ENCODE data around the gene NKX6-1.

The NKX6-1 gene

DNA sequence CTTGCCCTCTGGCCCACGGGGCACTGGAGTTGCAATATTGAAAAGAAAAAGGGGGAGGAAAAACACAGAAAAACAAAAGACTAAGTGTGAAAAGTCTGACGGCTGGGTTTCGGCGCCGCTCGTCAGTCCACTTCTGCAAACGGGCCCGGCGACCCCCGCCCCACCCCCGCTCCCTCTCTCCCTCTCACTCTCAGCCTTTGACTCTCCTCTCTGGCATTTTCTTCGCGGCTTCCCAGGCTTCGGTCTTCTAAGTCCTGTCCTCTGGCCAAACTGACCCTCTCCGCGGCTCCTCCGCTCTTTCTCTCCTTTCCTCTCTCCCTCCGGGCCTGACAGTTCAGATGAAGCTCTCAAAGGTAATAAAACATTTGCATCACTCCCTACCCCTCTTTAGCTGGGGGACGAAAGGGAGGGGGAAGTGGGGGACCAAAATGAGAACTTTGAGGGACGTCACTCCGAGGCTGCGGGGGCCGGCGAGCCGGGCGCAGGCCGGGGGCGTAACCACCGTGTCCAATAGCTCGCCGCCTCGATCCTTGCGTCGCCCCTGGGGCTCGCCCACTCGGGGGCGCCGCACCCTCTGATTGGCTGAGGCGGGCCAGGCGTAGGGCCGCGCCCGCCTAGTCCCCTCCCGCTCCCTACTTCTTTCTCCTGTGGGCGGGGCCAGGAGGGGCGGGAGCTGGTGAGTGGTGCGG, at the start of gene NKX6-1:
Gene NKX6-1 (minus strand): TSS at position 358 of the 689 bp plus-strand sequence. CDS start 1,064 bp downstream, outside the sequence.
- DNase-seq (ENCODE audit: insufficient read length, low spot score) (no peak), FAIRE-seq (no peak)

DNA sequence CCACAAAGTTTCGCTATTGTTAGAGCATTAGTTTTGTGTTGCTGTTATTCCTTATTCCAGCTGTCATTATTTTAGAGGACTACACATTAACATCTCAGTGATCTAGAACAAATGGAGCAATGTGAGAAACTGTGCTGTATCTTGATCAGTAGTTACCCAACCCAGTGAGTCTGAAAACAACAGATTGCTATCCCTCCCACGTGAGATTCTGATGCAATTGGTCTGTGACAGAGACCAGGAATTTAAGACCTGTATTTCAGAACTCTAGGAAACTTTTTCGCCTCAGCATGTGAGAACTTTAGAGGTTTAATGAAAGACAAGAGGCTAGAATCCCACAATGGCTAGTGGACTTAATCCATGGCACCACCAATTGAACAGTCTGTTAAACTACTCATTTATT, 48.1 kb upstream of the NKX6-1 start:
- DNase-seq (ENCODE audit: insufficient read length, low spot score) (no peak), FAIRE-seq (no peak)

DNA sequence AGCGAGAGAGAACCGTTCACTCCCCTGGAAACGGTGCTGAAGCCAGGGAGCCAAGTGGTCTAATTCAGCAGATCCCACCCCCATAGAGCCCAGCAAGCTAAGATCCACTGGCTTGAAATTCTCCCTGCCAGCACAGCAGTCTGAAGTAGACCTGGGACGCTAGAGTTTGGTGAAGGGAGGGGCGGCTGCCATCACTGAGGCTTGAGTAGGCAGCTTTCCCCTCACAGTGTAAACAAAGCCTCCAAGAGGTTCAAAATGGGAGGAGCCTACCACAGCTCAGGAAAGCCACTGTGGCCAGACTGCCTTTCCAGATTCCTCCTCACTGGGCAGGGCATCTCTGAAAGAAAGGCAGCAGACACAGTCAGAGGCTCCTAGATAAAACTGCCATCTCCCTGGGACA, 46.0 kb upstream of the NKX6-1 start:
- no peak for DNase-seq (ENCODE audit: insufficient read length, low spot score)
- FAIRE-seq, result no peak

DNA sequence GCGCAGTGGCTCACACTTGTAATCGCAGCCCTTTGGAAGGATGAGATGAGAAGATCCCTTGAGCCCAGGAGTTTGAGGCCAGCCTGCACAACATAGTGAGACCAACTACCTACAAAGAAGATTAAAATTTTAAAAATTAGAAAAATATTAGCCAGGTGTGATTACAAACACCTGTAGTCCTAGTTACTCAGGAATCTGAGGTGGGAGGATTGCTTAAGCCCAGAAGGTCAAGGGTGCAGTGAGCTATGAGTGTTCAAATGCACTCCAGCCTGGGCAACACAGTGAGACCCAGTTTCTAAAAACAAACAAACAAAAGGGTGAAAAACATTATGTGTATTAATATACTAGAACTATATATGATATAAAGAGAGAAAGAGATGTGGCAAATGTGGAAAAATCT, 36.8 kb upstream of the NKX6-1 start:
- DNase-seq (ENCODE audit: insufficient read length, low spot score), result no peak
- no peak for FAIRE-seq

DNA sequence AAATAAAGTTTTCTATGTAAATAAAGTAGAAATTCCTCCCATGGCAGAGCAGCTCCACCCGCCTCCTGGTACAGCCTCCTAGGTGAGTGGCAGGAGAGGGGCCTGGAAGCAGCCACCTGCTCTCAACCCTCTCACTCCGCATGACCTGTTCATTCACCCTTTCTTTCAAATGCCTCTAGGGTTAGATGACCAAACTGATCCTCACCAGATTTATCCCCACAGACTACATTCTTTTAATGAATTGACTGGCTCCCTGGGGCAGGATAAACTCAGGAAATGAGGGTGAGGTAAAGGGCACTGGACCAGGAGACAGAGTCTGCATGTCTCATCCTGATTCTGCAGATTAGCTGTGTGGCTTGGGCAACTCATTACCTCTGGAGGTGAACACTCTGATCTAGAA, 32.6 kb upstream of the NKX6-1 start:
- DNase-seq (ENCODE audit: insufficient read length, low spot score) (no peak), FAIRE-seq (no peak)

DNA sequence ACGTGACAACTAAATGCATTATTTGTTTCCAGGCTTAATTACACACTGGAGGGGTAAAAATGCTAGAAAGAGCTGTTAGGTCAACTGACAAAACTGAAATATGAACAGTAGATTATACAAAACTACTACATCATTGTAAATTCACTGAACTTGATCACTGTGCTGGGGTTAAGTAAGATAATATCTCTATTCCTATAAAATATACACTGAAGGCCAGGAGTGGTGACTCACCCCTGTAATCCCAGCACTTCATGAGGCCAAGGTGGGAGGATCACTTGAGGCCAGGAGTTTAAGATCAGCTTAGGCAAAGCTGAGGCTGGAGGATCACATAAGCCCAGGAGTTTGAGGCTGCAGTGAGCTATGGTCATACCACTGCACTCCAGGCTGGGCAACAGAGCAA, 31.8 kb upstream of the NKX6-1 start:
- no peak for FAIRE-seq
- DNase-seq (ENCODE audit: insufficient read length, low spot score), result no peak

DNA sequence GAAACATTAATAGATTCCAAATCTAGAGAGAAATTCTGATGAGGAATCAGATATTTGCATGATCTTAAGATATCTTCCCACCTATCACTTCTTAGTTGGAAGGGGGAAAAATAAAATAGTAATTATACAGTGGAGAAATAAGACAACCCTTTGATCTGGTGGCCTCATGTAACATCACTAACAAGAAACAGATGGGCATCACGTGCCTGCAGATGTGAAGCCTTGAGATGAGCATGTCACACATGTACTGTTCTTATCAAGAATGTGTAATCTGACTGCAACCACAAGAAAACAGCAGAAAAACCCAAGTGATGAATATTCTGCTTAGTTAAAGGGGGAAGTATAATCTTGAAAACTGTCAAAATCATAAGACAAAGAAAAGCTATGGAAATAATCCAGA, 31.4 kb upstream of the NKX6-1 start:
- DNase-seq (ENCODE audit: insufficient read length, low spot score), result no peak
- FAIRE-seq, result no peak

DNA sequence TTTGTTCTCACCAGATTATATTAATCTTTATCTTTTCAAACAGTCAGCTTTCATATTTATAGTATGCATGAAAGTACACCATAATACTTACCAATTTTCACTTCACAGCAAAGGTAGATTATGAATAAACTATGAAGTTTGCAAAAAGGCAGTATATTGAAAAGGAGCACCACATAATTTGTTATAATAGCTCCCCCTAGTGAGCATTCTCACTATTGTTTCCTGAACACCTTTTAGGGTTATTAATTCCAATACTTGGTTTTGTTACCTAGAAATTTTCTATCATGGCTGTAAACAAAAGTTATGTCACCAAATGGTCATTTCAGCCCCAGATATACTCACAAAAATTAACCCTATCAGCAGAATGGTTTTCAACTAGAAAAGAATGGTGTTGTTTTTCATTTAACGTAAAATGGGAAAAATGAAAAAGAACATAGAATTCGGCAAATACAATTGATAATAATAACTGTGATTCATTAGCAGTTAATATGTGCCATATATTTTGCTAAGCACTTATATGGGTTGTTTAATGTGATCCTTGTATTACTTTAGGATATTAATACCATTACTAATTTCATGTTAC, 30.2 kb upstream of the NKX6-1 start:
- DNase-seq (ENCODE audit: insufficient read length, low spot score) (no peak), FAIRE-seq (no peak)

DNA sequence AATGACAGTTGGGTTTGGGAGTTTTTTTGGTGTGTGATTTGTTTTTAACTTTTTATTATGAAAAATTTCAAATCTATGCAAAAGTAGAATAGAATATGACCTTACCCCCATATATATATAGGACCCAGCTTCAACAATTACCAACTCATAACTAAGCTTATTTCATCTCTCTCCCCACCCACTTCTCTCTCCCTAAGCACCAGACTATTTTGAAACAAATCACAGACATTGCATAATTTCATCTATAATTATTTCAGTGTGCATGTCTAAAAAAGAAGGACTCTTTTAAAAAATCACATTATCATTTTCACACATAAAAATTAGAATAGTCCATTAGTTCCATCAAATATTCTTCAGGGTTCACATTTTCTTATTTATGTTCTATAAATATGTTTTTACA, 28.3 kb upstream of the NKX6-1 start:
- no peak for DNase-seq (ENCODE audit: insufficient read length, low spot score)
- FAIRE-seq, result no peak

DNA sequence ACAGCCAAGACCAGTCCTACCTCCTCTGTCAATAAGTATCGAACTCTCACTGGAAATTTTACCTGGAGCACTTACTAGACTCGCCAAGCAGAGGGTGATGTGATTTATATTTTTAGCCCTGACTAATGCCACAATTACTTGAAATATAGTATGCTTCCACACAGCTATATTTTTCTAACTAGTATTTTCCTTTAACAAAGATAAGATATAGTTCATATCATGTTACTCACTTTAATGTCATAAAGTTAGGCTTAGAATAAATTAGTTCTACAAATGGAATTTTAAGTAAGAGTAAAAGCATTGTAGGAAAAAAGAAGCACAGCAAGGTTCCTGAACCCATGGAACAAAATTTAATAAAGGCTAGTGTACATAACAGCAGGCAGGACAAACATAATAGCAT, 16.0 kb upstream of the NKX6-1 start:
- FAIRE-seq (no peak), DNase-seq (ENCODE audit: insufficient read length, low spot score) (no peak)

DNA sequence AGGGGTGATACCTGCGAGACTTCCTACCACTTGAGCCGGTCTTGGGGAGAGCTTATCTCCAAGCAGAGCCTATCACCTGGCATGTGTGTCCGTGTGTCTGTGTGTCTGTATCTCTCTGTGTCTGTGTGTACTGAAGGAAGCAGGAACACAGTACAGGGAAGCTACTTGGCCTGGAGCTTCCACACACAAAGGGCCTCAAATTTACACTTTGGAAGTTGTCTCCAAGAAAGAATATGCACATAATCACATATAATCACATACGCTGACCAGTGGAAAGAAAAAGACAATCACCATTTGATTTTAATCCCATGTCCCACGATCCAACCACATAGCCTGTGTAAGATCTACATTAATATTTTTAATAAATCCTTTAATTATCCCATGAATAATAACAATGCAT, 13.2 kb upstream of the NKX6-1 start:
- FAIRE-seq, result no peak
- DNase-seq (ENCODE audit: insufficient read length, low spot score), result no peak

DNA sequence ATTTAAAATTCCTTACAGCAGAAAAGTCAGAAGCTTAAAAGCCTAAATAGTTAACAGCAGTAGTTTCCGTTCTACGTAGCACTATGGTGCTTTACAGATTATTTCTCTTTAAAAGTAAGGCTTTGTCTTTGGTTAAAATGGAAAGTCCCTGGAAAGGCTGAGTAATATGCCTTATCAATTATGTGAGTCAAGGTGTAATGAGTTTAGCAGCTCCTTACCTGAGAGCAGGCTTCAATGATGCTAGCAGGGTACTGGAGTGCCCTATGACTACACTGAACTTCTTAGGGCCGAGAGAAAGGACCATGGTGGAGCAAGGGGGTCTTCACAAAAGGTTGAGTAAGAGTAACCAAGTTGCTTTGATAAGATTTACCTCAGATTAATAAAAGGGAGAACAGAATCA, 12.6 kb upstream of the NKX6-1 start:
- FAIRE-seq (no peak), DNase-seq (ENCODE audit: insufficient read length, low spot score) (no peak)

DNA sequence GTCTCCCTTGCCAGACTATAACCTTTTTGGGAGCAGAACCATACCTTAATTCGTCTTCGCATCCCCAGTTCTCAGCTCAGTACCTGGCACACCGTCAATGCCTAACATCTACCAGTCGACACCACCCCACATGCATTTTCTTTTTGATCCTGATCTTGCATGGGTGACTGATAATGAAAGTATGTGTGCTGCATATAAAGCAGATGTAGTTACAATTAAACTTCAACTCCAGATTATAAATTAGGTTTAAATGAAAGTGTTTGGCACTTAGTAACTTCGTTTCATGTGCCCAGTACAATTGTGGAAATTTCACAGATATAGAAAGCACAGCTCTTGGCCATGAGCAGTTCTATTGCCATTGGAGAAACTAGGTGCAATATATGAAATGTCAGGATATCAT, 8.8 kb upstream of the NKX6-1 start:
- no peak for DNase-seq (ENCODE audit: insufficient read length, low spot score)
- no peak for FAIRE-seq

DNA sequence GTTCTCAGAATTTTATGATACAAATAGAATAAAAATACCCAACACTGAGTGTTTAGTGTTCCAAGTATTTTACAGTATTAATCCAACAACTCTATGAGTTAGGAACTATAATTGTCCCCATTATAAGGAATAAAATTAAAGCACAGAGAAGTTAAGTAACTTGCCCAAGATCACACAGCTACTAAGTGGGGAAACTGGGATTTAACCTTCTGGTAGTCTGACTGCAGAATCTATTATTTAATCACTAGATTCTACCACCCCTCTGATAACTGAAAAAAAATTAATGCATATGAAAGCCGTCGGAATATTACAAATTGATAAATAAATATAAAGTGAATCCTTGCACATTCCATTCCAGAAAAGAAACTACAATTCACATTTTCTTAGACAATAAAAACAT, 5.7 kb upstream of the NKX6-1 start:
- no peak for DNase-seq (ENCODE audit: insufficient read length, low spot score)
- no peak for FAIRE-seq

DNA sequence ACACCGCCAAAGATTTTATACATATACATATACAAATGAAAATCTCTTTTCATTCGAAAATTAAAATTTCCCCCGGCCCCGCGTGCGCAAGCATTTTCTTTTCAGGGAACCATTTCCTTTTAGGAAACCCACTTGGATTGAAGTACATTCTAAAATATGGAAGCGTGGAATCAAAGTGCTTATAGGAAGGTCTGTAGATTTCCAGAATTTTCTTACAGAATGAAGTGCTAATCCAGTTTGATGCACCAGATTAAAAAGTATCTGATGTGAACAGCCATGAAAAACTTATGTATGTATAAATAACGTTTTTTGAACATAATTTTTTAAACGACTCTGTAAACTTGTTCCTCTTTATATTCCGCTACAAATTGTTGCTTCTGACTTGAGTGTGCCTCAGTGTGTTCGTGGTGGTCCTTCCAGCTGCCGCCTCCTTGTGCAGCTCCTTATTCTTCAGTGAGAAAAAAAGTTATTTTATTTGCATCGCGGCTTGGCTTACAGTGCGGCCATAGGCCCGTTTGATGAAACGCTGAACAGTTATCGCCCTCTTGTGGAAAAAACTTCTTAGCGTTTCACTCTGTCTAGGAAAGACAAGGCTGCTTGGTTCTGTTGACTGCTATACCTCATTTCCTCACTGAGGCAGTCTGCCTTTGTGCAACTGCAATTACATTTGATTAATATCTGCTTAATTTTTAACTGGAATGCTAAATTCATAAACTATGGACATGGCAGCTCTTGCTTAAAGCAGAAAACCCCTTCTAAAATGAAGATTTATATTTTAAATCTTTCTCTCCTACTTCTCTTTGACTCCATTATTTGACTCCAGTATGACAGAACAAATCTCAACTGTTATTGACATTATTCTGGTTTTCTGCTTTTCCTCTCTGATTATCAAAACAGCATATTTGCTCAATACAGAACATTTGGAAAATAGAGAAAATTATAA, 4.7 kb upstream of the NKX6-1 start:
- FAIRE-seq (peak; percentile 86), DNase-seq (ENCODE audit: insufficient read length, low spot score) (peak; percentile 45)

DNA sequence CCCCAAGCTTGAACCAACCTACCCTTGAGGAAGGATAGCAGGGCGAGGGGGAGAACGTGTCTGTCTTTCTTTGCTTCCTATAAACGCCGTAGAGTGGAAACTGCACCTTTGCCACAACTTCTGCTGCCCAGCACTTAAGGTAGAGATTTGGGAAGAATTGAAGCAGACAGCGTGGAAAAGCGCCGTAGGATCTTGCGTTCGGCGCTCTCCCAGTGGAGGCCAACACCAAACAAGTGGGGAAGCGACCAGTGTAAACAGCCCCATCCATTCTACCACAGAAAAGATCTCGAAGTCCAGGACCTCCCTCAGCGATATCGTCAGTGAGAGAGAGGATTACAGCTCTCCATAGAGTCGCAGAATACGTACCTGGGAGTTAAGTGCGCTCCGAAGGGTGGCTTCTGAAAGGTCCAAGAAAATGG, 3.9 kb upstream of the NKX6-1 start:
- no peak for FAIRE-seq
- no peak for DNase-seq (ENCODE audit: insufficient read length, low spot score)

DNA sequence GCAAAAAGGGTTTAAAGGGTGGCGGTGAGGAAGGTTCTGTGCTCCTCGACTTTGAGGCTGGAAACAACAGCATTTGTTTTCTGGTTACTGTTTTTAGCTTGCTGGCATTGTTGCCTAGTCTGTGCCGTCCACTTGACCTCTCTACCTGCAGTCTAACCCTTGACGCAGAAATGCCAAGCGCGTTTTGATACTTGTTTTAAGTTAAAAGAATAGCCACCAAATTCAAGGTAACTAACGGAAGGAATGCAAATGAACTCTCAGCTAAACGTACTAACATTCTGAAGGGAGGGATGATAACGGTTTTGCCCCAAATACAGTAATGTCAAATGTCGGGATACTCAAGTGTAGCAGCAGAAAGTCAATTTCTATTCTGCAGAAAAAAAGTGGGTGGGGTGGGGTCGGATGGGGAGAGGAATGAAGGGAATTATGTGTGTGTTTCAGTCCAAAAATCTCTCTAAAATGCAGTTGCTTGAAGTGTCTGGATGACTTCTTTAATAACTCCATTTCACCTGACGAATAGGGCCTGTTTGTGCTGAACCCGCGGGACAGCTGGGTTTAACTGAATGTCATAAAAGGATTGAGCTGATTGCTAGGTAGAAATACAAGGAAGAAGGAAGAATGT, 3.4 kb upstream of the NKX6-1 start:
- no peak for FAIRE-seq

DNA sequence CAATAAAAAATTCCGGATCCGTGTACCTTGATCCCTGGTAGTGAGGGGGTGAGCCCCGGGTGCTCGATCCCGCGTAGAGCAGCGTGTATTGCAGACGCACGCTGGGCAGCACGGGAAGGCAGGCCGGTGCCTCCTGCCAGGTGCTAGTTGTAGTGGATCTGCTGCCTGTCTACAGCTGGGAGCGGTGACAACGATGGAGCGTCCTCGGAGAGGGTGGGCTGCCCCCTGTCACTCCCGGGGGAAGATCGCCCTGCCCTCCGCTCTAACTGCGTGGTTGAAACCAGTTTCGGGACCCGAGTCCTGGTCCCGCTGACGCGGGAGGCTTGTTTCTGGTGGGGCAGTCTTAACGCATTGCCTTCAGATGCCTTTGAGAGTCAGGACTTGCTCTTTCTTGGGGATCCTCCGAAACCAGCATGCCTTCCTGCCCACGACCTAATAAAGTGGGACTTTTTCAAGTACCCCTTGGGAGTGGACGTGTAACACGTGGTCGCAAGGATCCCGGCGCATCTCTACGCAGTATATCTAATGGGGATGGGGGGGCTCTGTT, 2.7 kb upstream of the NKX6-1 start:
- FAIRE-seq (no peak), DNase-seq (ENCODE audit: insufficient read length, low spot score) (no peak)

More for the DNA sequence above, 3.4 kb upstream of the NKX6-1 start:
- DNase-seq (ENCODE audit: insufficient read length, low spot score), result no peak

DNA sequence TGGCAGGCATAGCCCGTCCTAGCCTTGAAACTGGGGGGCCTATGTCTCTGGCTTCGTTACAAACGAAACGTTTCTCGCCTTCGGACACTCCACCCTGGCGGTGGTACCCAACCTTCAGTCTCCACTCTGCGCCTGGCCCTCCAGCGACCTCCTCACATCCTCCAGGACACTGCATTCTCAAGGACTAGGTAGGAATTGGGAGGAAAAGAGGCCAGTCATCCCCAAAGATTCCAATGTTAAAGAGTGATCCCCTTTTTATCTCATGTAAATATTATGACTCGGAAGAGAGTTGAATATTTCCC, 2.1 kb upstream of the NKX6-1 start:
- DNase-seq (ENCODE audit: insufficient read length, low spot score) (no peak), FAIRE-seq (no peak)

DNA sequence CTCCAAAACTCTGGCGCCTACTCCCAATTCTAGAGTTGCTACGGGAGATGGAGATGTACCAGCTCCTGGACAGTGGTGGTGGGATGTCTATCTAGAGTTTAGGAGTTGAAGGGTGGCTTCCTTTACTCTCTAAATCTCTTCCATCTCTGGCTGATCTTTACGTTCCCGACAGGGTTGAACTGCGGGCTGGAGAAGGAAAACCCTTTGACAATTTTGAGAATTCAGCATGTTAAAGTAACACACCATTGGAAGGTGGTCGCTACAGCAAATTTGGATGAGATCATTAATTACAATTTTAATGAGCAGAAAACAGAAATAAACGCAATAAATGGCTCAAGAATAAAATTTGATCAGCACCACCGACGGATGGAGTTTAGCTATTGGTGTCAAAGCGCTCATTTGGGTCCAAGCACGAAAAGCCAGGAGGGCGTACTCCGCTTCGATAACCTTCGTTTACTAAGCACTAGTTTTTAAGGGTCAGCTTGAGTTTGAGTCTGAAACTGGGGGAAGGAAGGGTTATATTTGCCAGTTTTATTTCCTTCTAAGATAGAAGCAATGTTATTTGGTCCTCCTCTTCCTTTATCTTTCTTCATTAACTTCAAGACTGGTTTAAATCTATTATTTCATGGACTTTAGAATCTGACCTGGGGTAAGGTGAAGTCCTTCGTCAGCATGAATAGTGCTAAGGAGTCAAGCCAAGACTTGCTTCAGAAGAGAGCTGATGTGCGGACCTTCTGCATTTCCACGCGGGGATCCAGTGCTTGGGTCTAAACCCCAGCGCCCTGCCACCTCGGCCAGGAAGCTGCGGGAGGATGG, 1.5 kb upstream of the NKX6-1 start:
- DNase-seq (ENCODE audit: insufficient read length, low spot score), result no peak
- no peak for FAIRE-seq
